HG02840 (cell line): ENCODE results near the gene CNTN4.
"Not testable (repeated sequence)": the region's sequence is repeated elsewhere in the genome, so short reads cannot be mapped to it uniquely, and the experiment has no call there.

Experiments used
- ATAC-seq: cut with Tn5 transposase; IDR thresholded peaks from one replicate; pipeline ENCODE4 v1.9.1; 2021; ENCODE audit warnings: mild to moderate bottlenecking, moderate library complexity, moderate number of reproducible peaks; ENCODE audit not compliant: unreplicated experiment, low FRiP score

Gene CNTN4

GRCh38 chr3:2765002-2765579, 666.4 kb downstream of the CNTN4 start:
- ATAC-seq = no peak

GRCh38 chr3:2770451-2770850, 671.8 kb downstream of the CNTN4 start:
- ATAC-seq = no peak

GRCh38 chr3:2771193-2771592, 672.5 kb downstream of the CNTN4 start:
- peak; percentile 60 for ATAC-seq

- ATAC-seq = no peak
These were observed 673.1 kb downstream of the CNTN4 start for GRCh38 chr3:2771741-2772140.

GRCh38 chr3:2772803-2773202, 674.1 kb downstream of the CNTN4 start:
- no peak for ATAC-seq

- ATAC-seq = no peak
These were observed 676.0 kb downstream of the CNTN4 start for GRCh38 chr3:2774481-2775249.

GRCh38 chr3:2783261-2783660, 684.6 kb downstream of the CNTN4 start:
- ATAC-seq = no peak

- no peak for ATAC-seq
These were observed 686.0 kb downstream of the CNTN4 start for GRCh38 chr3:2784627-2785026.

- no peak for ATAC-seq
These were observed 691.7 kb downstream of the CNTN4 start for GRCh38 chr3:2790266-2790815.

- no peak for ATAC-seq
These were observed 693.8 kb downstream of the CNTN4 start for GRCh38 chr3:2792432-2792831.

- ATAC-seq = no peak
These were observed 695.3 kb downstream of the CNTN4 start for GRCh38 chr3:2793987-2794386.

- no peak for ATAC-seq
These were observed 703.8 kb downstream of the CNTN4 start for GRCh38 chr3:2802429-2802828.

- no peak for ATAC-seq
These were observed 708.8 kb downstream of the CNTN4 start for GRCh38 chr3:2807514-2807913.

- ATAC-seq = no peak
These were observed 712.1 kb downstream of the CNTN4 start for GRCh38 chr3:2810723-2811122.

GRCh38 chr3:2819571-2819970, 720.9 kb downstream of the CNTN4 start:
- no peak for ATAC-seq

- ATAC-seq = not testable (repeated sequence)
These were observed 722.3 kb downstream of the CNTN4 start for GRCh38 chr3:2820982-2821381.

GRCh38 chr3:2822611-2823010, 723.9 kb downstream of the CNTN4 start:
- no peak for ATAC-seq

- no peak for ATAC-seq
These were observed 724.4 kb downstream of the CNTN4 start for GRCh38 chr3:2823031-2823430.

GRCh38 chr3:2823437-2824211, 725.0 kb downstream of the CNTN4 start:
- ATAC-seq = no peak

GRCh38 chr3:2826036-2826435, 727.4 kb downstream of the CNTN4 start:
- no peak for ATAC-seq

GRCh38 chr3:2826453-2826852, 727.8 kb downstream of the CNTN4 start:
- ATAC-seq = no peak
